ENCODE data around the gene DNAJB6.

GRCh38 chr7:157423348-157423747 lies 86.5 kb downstream of the DNAJB6 start:
- no peak for TF ChIP-seq CTCF (IDR thresholded peaks at IDR 0.05; ENCODE audit: low read depth, low read length)
- TF ChIP-seq EZH2phosphoT487 (IDR thresholded peaks at IDR 0.05; ENCODE audit: low read depth), result no peak
